H1 (cell line): ENCODE results near the gene KCNK15. TPM values are rescaled to one million over a fixed set of nuclear protein-coding genes. Genes with fewer than 3 reads are reported as not detected.

Source experiments
- CTCF ChIA-PET: fragments of 300-600 bp; sonication (Branson Sonifier 250); formaldehyde crosslinking; loops from one replicate; lab custom pipeline; 2021; ENCODE audit not compliant: partially characterized antibody; lab: Charles Lee
- POLR2A ChIA-PET: fragments of 300-600 bp; sonication (Branson Sonifier 250); formaldehyde crosslinking; loops from one replicate; lab custom pipeline; 2021; ENCODE audit warnings: inconsistent platforms; ENCODE audit not compliant: partially characterized antibody; lab: Charles Lee
- DNase-seq, 2 experiments: peaks; one replicate each; pipeline versions ENCODE4 v3.0.0 to v3.0.0-alpha.2; 2010 to 2022; ENCODE audit warnings: low spot score in 2 of 2, low read depth in 1 of 2, mixed read lengths in 1 of 2
- FAIRE-seq: peaks from 2 replicates; lab custom pipeline; 2011; peaks lifted over from hg19 to GRCh38; lab: Jason Lieb, UNC
- H2AFZ ChIP-seq: 2 replicates; pipeline ENCODE4 v1.8.1; 2012; ENCODE audit warnings: low read length, inconsistent platforms
- H2AK5ac ChIP-seq: 2 replicates; pipeline ENCODE4 v1.6.1; 2013; ENCODE audit warnings: low read depth, low read length
- H2BK120ac ChIP-seq: replicated peaks from 2 replicates; pipeline ENCODE3; 2013; ENCODE audit warnings: low read depth, low read length, inconsistent platforms
- H2BK12ac ChIP-seq: 2 replicates; pipeline ENCODE4 v1.6.1; 2013; ENCODE audit warnings: low read depth, low read length
- H2BK15ac ChIP-seq: 2 replicates; pipeline ENCODE4 v1.6.1; 2013; ENCODE audit warnings: low read length
- H2BK20ac ChIP-seq: 2 replicates; pipeline ENCODE4 v1.6.1; 2013; ENCODE audit warnings: low read length
- H2BK5ac ChIP-seq: 2 replicates; pipeline ENCODE4 v1.6.1; 2013; ENCODE audit warnings: low read depth, low read length
- H3K14ac ChIP-seq: 2 replicates; pipeline ENCODE4 v1.6.1; 2013; ENCODE audit warnings: inconsistent platforms; ENCODE audit not compliant: insufficient read length
- H3K18ac ChIP-seq: 2 replicates; pipeline ENCODE4 v1.6.1; 2013; ENCODE audit warnings: low read length; ENCODE audit errors: extremely low read depth
- H3K23ac ChIP-seq: 2 replicates; pipeline ENCODE4 v1.6.1; 2013; ENCODE audit warnings: inconsistent platforms; ENCODE audit not compliant: insufficient read length
- H3K23me2 ChIP-seq: 2 replicates; pipeline ENCODE4 v1.6.1; 2013; ENCODE audit warnings: low read depth, low read length
- H3K27ac ChIP-seq: 2 replicates; pipeline ENCODE4 v1.6.1; 2011; ENCODE audit warnings: low read depth, low read length, inconsistent platforms
- H3K27me3 ChIP-seq, 4 experiments: replicated peaks in 1 of 4; 1 replicate in 1 of 4; 2 replicates in 3 of 4; pipeline versions ENCODE4 v1.6.1 to v1.8.1; 2011 to 2013; ENCODE audit warnings: low read length in 3 of 4, mild to moderate bottlenecking in 3 of 4, inconsistent platforms in 2 of 4, mixed read lengths in 2 of 4, moderate library complexity in 1 of 4; ENCODE audit not compliant: control insufficient read depth in 3 of 4, insufficient read depth in 3 of 4; ENCODE audit errors: extremely low read depth in 1 of 4
- H3K36me3 ChIP-seq, 4 experiments: 2 replicates each; pipeline versions ENCODE4 v1.6.1 to v1.8.1; 2011 to 2013; ENCODE audit warnings: mild to moderate bottlenecking in 4 of 4, low read length in 3 of 4, moderate library complexity in 2 of 4, control low read depth in 1 of 4, inconsistent platforms in 1 of 4; ENCODE audit not compliant: insufficient read depth in 4 of 4, control insufficient read depth in 2 of 4
- H3K4ac ChIP-seq: replicated peaks from 2 replicates; pipeline ENCODE3; 2013; ENCODE audit warnings: low read length, low read depth, mixed read lengths, inconsistent platforms; ENCODE audit not compliant: insufficient read length
- H3K4me1 ChIP-seq, 4 experiments: replicated peaks in 1 of 4; 1 replicate in 1 of 4; 2 replicates in 3 of 4; pipeline versions ENCODE4 v1.6.1 to v1.8.1; 2011 to 2013; ENCODE audit warnings: low read length in 3 of 4, inconsistent platforms in 2 of 4, mixed read lengths in 1 of 4; ENCODE audit not compliant: insufficient read depth in 4 of 4, control insufficient read depth in 3 of 4
- H3K4me2 ChIP-seq, 2 experiments: 2 replicates each; pipeline versions ENCODE4 v1.6.1 to v1.8.1; 2011 to 2013; ENCODE audit warnings: low read depth in 2 of 2, low read length in 2 of 2, control low read depth in 1 of 2, inconsistent platforms in 1 of 2, mild to moderate bottlenecking in 1 of 2; ENCODE audit not compliant: insufficient read depth in 1 of 2
- H3K4me3 ChIP-seq, 4 experiments: fragments of 200-600, 300-600 bp in 1 of 4; sonication (generic), shearing (Covaris generic), sonication (Bioruptor Twin) in 1 of 4; 2 replicates each; pipeline versions ENCODE4 v1.5.1 to v1.8.1; 2011 to 2016; ENCODE audit warnings: low read length in 4 of 4, low read depth in 3 of 4, control low read depth in 2 of 4, inconsistent platforms in 2 of 4, mild to moderate bottlenecking in 2 of 4, mixed read lengths in 1 of 4, moderate library complexity in 1 of 4; ENCODE audit not compliant: insufficient read depth in 2 of 4; ENCODE audit errors: extremely low read depth in 1 of 4
- H3K56ac ChIP-seq: replicated peaks from 2 replicates; pipeline ENCODE3; 2013; ENCODE audit warnings: low read depth, mild to moderate bottlenecking, mixed read lengths, low read length, inconsistent platforms; ENCODE audit not compliant: insufficient read length
- H3K79me1 ChIP-seq: 2 replicates; pipeline ENCODE4 v1.6.1; 2013; ENCODE audit warnings: low read depth, low read length, control low read depth
- H3K79me2 ChIP-seq, 2 experiments: 2 replicates each; pipeline versions ENCODE4 v1.6.1 to v1.8.1; 2012 to 2013; ENCODE audit warnings: low read length in 2 of 2, mild to moderate bottlenecking in 2 of 2, inconsistent platforms in 1 of 2; ENCODE audit not compliant: insufficient read depth in 2 of 2, control insufficient read depth in 1 of 2
- H3K9ac ChIP-seq, 4 experiments: replicated peaks in 1 of 4; 1 replicate in 1 of 4; 2 replicates in 3 of 4; pipeline versions ENCODE4 v1.6.1 to v1.8.1; 2011 to 2013; ENCODE audit warnings: low read depth in 3 of 4, low read length in 3 of 4, control low read depth in 2 of 4, mild to moderate bottlenecking in 2 of 4, moderate library complexity in 2 of 4, inconsistent platforms in 1 of 4; ENCODE audit errors: extremely low read depth in 1 of 4
- H3K9me3 ChIP-seq, 2 experiments: 2 replicates each; pipeline versions ENCODE4 v1.6.1 to v1.8.1; 2012 to 2013; ENCODE audit warnings: mild to moderate bottlenecking in 2 of 2, moderate library complexity in 2 of 2, control low read depth in 1 of 2, inconsistent platforms in 1 of 2, low read depth in 1 of 2, low read length in 1 of 2, mixed read lengths in 1 of 2; ENCODE audit not compliant: insufficient read depth in 2 of 2
- H4K20me1 ChIP-seq, 2 experiments: replicated peaks in 1 of 2; 2 replicates each; pipeline versions ENCODE3 to v1.8.1; 2011 to 2013; ENCODE audit warnings: inconsistent platforms in 2 of 2, low read length in 2 of 2, mild to moderate bottlenecking in 1 of 2; ENCODE audit not compliant: insufficient read depth in 2 of 2, control insufficient read depth in 1 of 2
- H4K5ac ChIP-seq: 2 replicates; pipeline ENCODE4 v1.6.1; 2013; ENCODE audit warnings: low read length, low read depth, mixed read lengths, inconsistent platforms; ENCODE audit not compliant: insufficient read length
- H4K8ac ChIP-seq: 2 replicates; pipeline ENCODE4 v1.8.0; 2013; ENCODE audit warnings: mild to moderate bottlenecking, moderate library complexity, low read length, inconsistent platforms; ENCODE audit not compliant: insufficient read depth; ENCODE audit errors: extremely low read depth
- H4K91ac ChIP-seq: replicated peaks from 2 replicates; pipeline ENCODE3; 2013; ENCODE audit warnings: low read length, mixed read lengths, inconsistent platforms; ENCODE audit not compliant: insufficient read length
- WGBS, 2 experiments: shearing (Covaris generic) in 1 of 2; methylation state at CpG; one replicate each; pipeline versions ENCODE4 v1.1.6 to v1.1.7; 2013 to 2015; ENCODE audit warnings: low lambda C conversion rate in 2 of 2, mixed read lengths in 2 of 2, inconsistent platforms in 1 of 2, low coverage in 1 of 2, missing lambda C conversion rate in 1 of 2; ENCODE audit not compliant: insufficient replicate concordance in 2 of 2, insufficient coverage in 1 of 2, insufficient read length in 1 of 2; ENCODE audit errors: extremely low coverage in 1 of 2, missing lambda C conversion rate in 1 of 2; 5-methylcytosine and 5-hydroxymethylcytosine counted together
- polyA plus RNA-seq, 7 experiments: library from polyadenylated mRNA; depleted of rRNA in 3 of 7; stranded (reverse) in 5 of 7; unstranded in 2 of 7; fragments of >200 nt in 5 of 7; fragments of 200-250 nt in 2 of 7; gene quantifications; 1 replicate in 5 of 7; 2 replicates in 1 of 7; 4 replicates in 1 of 7; pipeline versions ENCODE4 v1.2.1 to v1.2.3, GENCODE V29; 2011 to 2013; ENCODE audit warnings: missing spikeins in 2 of 7, mixed read lengths in 2 of 7
- total RNA-seq: library from RNA; stranded (reverse); fragmentation: NEBNext Ultra II Directional; extraction: Animal tissue kit (Norgen Biotek cat#: 25700); gene quantifications from 2 replicates; pipeline ENCODE4 v1.2.1, GENCODE V29; 2021
- TF ChIP-seq, protein P1 (sequence below): IDR thresholded peaks from 2 replicates; pipeline ENCODE4 v1.6.1; 2012; ENCODE audit warnings: low read length, inconsistent platforms

KCNK15 gene
- total and polyA plus RNA-seq, 2 of the 8 experiments (the other 6 are each of a cell fraction or from before 2014, with no cell fraction given): 0.24 to 0.33 TPM

DNA sequence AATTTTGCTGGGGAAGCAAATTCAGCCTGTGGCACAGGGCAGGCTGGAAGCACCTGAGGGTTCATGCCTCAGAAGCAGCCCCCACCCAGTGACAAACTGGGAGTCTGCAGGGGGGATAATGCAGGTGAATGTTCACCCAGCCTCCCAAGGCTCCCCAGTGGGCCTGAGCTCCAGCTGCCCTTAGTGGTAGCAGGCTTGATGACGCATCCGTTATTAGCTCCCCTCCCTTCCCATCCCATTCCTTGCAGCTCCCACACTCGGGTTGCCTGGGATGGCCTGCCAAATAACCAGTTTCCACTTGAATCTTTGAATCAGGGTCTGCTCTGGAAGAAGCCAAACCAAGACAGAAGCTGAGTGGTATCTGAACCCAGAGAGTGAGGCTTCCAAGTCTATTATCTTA is 15.8 kb downstream of the KCNK15 start:
- H3K23ac ChIP-seq: no peak overlapping the region
- H3K27me3 ChIP-seq: no peaks in the 10 kb centered on the region
- WGBS, 2 experiments: 77% methylated on average over 3 of the region's 3 CpGs; no CpG with 5 or more reads in 1 of the 2 experiments
- H4K20me1 ChIP-seq: peaks cover 0 to 13% of the 10 kb centered on the region in 2 experiments
- H2BK12ac ChIP-seq: no peak overlapping the region
- no peak overlapping the region for H3K18ac ChIP-seq
- H2BK5ac ChIP-seq: no peak overlapping the region
- H3K27ac ChIP-seq: no peak overlapping the region
- H3K9ac ChIP-seq: no peak overlapping the region
- POLR2A ChIA-PET: interaction anchor here (0.7 kb wide), 1 partner anchor 79 kb away, joined by 3 read pairs; no protein-coding TSS in a partner anchor
- no peak overlapping the region for H4K5ac ChIP-seq
- CTCF ChIA-PET: interaction anchor here (1.3 to 17.1 kb wide), 2 partner anchors 13 to 38 kb away, joined by 3 to 256 read pairs; partner anchors contain the start of gene KCNK15
- H2AK5ac ChIP-seq: no peak overlapping the region
- no peak overlapping the region for H2BK120ac ChIP-seq
- DNase-seq: no peak
- H3K9me3 ChIP-seq: no peaks in the 10 kb centered on the region
- H2BK20ac ChIP-seq: no peak overlapping the region
- no peaks in the 10 kb centered on the region for H3K79me2 ChIP-seq
- no peak overlapping the region for H4K91ac ChIP-seq
- H3K4me3 ChIP-seq: no peak overlapping the region
- H3K79me1 ChIP-seq: no peaks in the 10 kb centered on the region
- no peak overlapping the region for H3K14ac ChIP-seq
- no peak overlapping the region for H4K8ac ChIP-seq
- FAIRE-seq: no peak
- no peak overlapping the region for H3K56ac ChIP-seq
- H3K4me2 ChIP-seq: no peak overlapping the region
- H3K4ac ChIP-seq: no peak overlapping the region
- no peak overlapping the region for H2BK15ac ChIP-seq
- no peak overlapping the region for H2AFZ ChIP-seq
- peaks cover 0 to 6% (median 2%) of the 10 kb centered on the region in 4 experiments; a peak in 3 of 8 replicates for H3K36me3 ChIP-seq
- peaks cover 5% of the 10 kb centered on the region; the same call in 1 of the 2 replicates for H3K23me2 ChIP-seq
- H3K4me1 ChIP-seq: peaks cover 0 to 5% (median under 1%) of the 10 kb centered on the region in 4 experiments; a peak in 1 of 7 replicates
- TF ChIP-seq, protein P1, sequence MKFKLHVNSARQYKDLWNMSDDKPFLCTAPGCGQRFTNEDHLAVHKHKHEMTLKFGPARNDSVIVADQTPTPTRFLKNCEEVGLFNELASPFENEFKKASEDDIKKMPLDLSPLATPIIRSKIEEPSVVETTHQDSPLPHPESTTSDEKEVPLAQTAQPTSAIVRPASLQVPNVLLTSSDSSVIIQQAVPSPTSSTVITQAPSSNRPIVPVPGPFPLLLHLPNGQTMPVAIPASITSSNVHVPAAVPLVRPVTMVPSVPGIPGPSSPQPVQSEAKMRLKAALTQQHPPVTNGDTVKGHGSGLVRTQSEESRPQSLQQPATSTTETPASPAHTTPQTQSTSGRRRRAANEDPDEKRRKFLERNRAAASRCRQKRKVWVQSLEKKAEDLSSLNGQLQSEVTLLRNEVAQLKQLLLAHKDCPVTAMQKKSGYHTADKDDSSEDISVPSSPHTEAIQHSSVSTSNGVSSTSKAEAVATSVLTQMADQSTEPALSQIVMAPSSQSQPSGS: no peak
- TF ChIP-seq, all 59 proteins: peak for 0
